ENCODE data around the gene RCE1.
"Not testable (repeated sequence)": the region's sequence is repeated elsewhere in the genome, so short reads cannot be mapped to it uniquely, and the experiment has no call there.

RCE1 gene, protein sequence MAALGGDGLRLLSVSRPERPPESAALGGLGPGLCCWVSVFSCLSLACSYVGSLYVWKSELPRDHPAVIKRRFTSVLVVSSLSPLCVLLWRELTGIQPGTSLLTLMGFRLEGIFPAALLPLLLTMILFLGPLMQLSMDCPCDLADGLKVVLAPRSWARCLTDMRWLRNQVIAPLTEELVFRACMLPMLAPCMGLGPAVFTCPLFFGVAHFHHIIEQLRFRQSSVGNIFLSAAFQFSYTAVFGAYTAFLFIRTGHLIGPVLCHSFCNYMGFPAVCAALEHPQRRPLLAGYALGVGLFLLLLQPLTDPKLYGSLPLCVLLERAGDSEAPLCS

DNA sequence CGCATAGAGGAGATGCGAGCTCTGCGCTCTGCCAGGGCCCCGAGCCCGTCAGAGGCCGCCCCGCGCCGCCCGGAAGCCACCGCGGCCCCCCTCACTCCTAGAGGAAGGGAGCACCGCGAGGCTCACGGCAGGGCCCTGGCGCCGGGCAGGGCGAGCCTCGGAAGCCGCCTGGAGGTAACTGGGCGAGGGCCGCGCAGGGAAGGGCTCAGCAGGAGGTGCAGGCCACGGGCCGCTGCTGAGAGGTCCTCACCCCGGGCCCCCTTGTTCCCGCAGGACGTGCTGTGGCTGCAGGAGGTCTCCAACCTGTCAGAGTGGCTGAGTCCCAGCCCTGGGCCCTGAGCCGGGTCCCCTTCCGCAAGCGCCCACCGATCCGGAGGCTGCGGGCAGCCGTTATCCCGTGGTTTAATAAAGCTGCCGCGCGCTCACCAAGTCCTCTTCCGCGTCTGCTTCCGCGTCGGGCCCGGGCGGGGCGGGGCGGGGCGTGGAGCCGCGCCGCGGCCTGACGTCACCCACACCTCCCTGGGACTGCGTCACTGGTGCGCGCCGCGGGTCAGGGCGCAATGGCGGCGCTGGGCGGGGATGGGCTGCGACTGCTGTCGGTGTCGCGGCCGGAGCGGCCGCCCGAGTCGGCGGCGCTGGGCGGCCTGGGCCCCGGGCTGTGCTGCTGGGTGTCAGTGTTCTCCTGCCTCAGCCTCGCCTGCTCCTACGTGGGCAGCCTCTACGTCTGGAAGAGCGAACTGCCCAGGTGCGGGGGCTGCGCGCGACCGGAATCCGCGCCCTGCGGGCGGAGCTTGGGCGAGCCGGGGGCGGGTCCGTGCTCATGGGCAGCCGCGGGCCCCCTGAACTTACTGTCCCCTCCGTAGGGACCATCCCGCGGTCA is at the start of gene RCE1:
RCE1 (plus strand) TSS at position 546 of the 880 bp plus-strand sequence; CDS start at position 561, 15 bp downstream.
- FAIRE-seq = no peak

DNA sequence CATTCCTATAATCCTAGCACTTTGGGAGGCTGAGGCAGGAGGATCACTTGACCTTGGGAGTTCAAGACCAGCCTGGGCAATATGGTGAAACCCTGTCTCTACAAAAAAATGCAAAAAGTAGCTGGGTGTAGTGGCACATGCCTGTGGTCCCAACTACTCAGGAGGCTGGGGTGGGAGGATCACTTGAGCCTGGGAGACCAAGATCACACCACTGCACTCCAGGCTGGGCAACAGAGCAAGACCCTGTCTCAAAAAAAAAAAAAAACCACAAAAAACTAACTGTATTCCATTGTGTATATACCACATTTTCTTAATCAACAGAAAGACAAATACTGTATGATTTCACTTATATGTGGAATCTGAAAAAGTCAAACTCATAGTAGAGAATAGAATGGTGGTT is 43.4 kb upstream of the RCE1 start:
- not testable (repeated sequence) for FAIRE-seq

DNA sequence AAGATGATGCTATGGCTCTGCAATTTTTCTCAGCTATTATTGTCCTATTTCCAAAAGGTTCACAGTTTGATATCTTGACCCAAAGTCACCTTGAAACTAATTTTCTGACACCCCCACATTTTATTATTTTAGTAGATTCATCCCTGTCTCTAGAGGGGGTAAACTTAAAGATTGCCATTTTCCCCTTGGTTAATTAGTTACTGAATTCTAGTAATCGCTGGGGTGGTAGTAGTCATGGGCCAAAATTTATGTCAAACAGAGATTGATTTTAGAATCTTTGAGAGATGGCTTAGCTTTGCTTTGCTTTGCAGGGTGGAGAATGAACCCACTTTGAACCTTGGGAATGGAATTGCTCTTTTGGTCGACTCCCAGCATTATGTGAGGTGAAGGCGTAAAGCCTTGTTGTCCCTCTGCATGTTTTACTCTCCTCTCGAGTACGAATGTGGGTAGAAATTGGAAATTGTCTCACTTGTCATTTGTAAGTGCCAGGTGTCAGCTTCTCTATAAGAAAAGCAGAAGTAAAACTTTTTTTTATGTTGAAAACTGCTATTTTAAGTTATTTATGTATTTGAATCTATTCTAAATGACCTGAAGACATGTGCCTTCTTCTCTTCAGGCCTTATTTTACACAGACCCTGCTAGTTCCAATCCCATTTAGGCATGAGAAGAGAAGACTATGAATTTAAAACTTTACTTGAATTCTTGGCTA is 42.4 kb upstream of the RCE1 start:
- no peak for FAIRE-seq

DNA sequence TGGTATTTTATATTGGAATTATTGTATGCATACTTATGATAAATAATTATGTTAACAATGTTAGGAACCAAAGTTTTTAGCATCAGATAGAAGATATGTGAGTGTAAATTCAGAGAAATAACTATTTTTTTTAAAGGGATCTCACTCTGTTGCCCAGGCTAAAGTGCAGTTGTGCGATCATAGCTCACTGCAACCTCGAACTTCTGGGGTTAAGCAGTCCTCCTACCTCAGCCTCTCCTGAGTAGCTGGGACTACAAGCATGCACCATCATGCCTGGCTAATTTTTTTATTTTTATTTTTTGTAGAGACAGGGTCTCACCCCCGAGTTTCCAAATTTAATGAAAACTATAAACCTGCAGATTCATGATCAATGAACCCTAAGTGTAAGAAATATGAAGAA is 33.6 kb upstream of the RCE1 start:
- FAIRE-seq = no peak

DNA sequence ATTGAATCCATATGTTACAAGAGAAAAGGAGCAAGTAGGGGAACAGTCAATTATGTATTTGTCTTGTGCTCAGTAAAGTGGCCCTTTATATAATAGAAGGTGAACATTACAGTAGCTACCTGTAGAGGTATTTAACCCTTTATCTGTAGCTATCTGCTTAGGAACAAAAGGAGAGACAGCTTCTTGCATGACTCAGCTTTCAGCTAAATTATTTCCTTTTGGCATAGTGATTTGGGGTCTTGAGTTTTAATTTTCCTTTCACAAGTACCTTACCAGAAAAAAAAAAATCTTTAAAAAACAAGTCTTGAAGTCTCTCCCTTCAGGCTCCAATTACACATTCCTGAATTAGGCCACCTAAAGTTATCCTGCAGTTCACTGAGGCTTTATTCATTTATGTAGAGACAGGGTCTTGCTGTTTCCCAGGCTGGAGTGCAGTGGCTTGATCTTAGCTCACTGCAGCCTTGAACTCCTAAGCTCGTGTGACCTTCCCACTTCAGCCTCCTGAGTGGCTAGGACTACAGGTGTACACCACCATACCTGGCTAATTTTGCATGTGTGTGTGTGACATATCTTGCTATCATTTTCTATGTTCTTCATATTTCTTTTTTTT is 32.6 kb upstream of the RCE1 start:
- FAIRE-seq = no peak

DNA sequence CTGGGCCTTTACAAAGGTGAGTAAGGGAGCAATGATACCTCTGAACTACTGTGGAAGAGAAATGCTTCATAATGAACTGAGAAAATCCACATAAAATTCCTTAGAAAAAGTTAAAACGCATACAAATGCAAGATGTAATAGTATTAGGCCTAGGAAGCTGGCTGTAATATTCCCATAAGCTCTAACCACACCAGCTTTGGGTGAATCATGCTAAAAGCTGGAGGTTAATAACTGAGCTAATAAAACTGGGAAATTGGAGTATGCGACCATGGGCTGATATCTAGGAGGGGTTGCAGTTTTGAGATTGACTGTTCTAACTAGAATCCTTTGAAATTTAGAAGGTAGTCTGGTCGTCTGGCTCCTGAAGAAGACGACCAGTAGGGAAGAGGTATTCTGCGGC is 28.6 kb upstream of the RCE1 start:
- FAIRE-seq = no peak

DNA sequence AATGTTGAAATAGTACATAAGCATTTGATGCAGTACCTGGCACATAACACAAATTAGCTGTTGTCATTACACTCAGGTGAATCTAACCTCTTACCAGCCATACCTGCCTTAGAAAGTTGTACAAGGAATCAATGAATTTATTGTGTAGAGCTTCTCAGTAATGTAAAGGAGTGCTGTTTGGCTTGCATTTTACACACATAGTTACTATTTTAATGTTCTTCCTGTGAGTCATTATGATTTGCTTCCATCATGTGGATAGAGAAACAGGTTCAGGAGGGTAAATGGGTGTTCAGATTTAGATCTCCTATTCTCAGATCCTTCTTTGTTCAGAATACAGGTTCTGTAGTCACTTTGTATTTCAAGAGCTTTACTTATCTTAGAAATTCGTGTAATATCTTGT is 27.6 kb upstream of the RCE1 start:
- FAIRE-seq = no peak

DNA sequence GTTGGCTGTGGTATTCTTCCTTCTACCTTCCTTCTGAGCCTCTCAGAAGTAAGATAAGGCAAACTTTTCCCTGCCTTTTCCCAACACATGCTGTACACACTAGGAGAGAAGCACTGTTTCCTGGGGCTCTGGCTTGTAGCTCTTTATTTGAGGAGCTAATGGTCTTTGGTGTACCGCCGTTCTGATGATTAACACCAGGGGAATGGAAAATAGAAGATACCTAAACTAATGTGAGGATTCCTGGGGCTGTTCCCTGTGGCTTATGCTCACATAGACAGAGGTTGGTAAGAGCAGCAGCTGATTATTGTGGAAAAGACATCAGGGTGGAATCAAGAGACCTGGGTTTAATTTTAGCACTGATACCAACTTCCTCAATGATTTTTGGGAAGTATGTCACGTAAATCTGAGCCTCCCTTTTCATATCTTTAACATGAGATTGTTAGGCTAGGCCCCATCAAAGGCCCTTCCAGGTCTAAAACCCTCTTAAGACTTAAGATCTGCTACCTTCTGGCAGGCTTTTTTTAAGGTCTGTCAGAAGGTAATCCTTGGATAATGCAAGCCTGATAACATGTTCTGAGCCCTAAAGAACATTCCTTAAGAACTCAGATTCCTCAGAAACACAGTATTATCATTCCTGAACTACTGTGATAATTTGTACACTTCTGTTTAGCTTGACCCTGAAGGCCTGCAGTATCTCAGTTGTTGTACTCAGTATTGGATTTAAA is 24.8 kb upstream of the RCE1 start:
- no peak for FAIRE-seq

DNA sequence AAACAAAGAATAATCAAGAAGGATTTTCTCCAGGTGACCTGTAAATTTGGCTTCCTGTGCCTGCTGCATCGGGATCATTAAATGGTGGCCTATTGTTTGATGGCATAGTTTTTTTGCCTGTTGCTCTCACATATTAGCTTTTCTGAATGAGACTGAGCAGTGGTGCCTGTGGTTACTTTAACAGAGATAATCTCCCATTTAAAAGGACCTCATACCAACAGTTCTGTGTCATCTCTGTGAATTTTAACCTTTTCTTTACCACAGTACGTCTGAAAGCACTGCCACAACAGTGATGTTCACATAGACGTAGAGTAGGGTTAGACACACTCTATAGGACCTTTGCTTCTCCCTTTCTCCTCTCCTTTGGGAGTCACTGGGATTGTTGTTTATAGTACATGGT is 22.9 kb upstream of the RCE1 start:
- no peak for FAIRE-seq

DNA sequence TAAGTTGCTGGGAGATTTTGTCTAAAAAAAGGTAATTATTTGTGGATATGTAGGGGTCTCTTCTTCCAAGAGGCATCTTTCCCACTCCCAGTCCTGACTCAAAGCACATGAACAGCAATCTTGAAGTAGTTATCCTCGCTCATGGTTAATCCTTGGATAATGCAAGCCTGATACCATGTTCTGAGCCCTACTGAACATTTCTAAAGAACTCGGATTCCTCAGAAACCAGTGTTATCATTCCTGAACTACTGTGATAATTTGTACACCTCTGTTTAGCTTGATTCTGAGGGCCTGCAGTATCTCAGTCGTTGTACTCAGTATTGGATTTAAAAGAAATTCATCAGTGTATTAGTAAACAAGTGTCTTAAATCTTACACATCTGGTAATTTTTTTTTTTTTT is 22.3 kb upstream of the RCE1 start:
- FAIRE-seq = no peak

DNA sequence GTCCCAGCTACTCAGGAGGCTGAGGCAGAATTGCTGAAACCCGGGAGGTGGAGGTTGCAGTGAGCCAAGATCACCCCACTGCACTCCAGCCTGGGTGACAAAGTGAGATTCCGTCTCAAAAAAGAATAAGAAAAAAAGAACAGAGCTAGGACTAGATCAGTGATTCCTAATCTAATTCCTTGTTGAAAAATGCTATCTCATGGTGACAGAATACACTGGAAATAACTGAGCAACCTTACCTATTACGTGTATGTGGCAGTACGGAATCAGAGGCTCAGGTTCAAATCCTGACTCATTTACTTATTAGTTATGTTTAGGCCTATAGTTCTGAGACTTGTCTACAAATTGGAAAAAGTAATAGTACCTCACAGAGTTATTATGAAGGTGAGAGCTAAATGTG is 19.5 kb upstream of the RCE1 start:
- no peak for FAIRE-seq

DNA sequence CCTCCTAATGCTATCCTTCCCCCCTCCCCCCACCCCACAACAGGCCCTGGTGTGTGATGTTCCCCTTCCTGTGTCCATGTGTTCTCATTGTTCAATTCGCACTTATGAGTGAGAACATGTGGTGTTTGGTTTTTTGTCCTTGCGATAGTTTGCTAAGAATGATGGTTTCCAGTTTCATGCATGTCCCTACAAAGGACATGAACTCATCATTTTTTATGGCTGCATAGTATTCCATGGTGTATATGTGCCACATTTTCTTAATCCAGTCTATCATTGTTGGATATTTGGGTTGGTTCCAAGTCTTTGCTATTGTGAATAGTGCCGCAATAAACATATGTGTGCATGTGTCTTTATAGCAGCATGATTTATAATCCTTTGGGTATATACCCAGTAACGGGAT is 18.7 kb upstream of the RCE1 start:
- FAIRE-seq = not testable (repeated sequence)

DNA sequence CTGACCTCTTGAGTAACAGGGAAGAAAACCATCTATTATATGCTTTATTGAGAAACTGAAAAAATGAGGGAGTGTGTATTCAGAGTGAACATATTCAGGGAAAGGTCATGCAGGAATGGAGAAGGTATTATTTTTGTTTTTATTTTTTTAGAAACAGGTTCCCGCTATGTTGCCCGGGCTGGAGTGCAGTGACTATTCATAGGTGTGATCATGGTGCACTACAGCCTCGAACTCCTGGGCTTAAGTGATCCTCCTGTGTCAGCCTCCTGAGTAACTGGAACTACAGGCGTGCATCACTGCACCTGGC is 8.7 kb upstream of the RCE1 start:
- FAIRE-seq = no peak

DNA sequence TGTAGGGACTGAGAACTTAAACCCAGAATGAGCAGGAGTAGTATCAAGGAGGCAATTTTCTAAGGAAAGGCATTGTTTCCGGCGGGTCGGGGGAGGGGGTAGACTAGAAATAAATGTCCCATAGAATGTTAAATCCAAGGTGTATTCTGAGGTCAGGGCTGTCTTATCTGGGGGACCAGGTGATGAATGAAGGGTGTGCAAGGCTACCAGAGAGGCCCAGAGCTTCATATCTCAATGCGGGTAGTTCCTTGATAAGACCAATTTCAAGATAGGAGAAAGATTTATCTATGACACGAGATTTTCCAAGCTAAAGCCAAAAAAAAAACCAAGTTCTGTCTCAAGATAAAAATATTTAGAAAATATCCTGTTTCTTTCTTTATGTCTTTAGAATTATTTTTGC is 8.3 kb upstream of the RCE1 start:
- no peak for FAIRE-seq

DNA sequence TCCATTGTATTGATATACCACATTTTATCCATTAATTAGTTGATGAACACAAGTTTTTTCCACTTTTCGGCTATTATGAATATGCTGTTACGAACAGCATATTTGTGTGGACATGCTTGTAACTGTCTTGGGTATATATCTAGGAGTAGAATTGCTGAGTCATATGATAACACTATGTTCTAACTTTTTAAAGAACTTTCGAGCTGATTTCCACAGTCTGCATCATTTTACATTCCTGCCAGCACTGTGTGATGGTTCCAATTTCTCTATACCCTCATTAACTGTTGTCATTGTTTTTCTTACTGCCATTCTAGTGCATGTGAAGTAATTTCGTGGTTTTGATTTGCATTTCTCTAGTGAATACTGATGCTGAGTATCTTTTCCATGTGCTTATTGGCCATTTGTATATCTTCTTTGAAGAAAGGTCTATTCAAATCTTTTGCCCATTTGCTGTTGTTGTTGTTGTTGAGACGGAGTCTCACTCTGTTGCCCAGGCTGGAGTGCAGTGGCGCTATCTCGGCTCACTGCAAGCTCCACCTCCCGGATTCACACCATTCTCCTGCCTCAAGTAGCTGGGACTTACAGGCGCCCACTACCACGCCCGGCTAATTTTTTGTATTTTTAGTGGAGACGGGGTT is 7.4 kb upstream of the RCE1 start:
- FAIRE-seq = no peak

DNA sequence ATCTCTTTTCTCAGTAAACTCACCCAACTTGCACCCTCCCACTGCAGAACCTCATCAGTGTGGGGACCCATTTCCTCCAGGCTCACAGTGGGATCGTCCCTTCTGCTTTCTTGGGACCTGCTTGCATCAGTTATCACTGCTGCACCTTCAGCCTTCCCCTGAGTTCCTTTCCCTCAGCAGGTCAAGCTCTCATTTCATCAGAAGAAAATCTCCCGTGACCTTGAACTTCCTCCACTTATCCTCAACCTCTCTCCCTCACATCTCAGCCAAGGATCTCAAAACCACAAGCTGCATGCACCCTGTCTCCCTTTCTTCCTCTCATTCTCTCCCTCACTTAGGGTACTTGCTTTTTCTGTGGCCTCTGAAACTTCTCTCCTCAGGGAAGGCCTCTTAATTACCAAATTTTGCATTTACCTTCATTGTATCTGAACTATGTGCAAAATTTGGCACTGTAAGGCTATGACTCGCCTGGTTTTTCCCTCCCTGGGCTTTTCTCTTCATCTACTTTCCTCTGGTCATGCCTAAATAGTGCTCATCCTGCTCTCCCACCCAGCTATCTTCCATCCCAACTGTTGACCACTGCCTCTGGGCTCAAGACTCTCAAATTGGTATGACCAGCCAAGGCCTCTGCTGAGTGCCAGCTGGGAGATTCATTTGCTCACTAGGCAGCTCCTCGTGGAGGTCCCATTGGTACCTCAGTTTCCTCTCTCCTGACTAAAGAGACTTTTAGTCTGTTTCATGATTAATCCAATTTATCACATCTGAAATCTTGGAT is 2.7 kb upstream of the RCE1 start:
- FAIRE-seq = no peak

DNA sequence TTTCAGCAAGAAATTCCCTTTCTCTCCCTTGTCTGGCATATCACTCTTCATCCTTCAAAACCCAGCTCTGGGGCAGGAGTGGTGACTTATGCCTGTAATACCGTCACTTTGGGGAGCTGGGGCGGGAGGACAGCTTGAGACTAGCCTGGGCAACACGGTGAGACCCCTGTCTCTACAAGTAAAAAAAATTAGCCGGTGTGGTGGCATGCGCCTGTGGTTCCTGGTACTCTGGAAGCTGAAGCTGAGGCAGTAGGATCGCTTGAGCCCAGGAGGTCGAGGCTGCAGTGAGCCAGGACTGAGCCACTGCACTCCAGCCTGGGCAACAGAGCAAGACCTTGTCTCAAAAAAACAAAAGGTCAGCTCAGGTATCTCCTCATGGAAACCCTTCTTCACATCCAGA is 1.4 kb upstream of the RCE1 start:
- no peak for FAIRE-seq

DNA sequence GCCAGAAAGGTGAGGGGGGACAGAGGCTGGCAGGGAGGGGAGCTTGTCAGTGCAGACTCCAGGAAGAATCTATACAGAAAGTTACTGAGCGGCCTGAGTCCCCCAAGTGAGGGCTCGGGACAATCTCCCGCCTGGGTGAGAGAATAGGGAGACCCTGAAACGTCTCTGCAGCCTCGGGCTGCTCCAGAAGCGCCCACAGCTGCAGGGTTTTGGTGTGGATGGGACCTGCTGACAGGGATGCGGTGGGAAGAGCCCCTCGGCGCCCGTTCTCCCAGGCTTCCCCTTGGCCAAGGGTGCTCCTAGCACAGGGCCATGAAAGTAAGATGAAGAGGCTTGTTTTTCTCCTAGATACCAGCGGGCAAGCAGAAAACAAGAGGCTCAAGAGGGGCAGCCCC is 743 bp upstream of the RCE1 start:
- FAIRE-seq = no peak

DNA sequence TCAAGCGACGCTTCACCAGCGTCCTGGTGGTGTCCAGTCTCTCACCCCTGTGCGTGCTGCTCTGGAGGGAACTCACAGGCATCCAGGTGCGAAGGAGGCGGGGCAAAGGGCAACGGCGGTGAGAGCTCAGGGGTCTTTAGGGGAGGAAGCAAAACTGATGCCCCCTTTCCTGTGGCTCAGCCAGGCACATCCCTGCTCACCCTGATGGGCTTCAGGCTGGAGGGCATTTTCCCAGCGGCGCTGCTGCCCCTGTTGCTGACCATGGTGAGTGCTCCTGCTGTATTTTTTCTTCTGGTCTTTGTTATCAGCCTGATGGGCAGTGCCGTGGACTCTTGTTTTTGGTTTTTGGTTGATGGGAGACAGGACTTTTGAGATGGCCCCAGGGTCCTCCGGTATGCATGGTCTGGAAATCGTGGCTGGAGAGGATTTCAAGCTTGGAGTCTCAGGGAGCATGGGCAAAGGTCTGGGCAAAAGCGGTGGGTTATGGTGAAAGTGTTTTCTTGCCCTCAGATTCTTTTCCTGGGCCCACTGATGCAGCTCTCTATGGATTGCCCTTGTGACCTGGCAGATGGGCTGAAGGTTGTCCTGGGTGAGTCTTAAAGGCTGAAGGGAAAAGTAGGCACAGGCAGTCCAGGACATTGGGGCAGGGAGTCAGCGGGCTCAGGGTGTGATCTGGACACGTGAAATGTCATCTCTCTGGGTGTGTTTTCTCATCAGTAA is 695 bp downstream of the RCE1 start:
- FAIRE-seq = no peak

DNA sequence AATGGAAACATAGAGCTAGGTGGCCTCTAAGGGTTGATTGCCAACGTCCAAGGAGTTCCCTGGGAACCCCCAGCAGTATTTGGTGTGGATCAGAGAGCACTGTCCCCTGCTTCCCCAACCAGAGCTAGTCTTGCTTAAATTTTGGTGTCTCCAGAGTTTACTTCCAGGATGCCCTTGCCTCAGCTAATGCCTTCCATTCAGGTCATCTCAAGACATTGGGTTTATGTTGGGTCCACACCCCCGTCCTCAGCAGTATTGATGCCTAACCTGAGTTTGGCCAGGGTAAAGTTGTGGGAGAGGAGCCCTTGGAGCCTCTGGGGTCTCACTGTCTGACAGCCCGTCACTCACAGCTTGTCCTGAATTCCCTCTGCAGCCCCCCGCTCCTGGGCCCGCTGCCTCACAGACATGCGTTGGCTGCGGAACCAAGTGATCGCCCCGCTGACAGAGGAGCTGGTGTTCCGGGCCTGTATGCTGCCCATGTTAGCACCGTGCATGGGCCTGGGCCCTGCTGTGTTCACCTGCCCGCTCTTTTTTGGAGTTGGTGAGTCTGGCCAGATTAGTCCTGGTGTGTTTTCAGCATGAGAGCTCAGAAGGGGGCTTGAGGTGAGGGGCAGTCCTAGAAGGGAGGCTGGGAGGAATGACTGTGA is 1.4 kb downstream of the RCE1 start:
- FAIRE-seq = no peak

All from TTC549 (cell line).